Measurements from ENCODE around the gene MAML1. TPM values are rescaled to one million over a fixed set of nuclear protein-coding genes. Genes with fewer than 3 reads are reported as not detected.
"Not testable (repeated sequence)": the region's sequence is repeated elsewhere in the genome, so short reads cannot be mapped to it uniquely, and the experiment has no call there.

The MAML1 gene
- total RNA-seq, 2 donors from 2014 or later: 26.7 to 42.4 TPM

DNA sequence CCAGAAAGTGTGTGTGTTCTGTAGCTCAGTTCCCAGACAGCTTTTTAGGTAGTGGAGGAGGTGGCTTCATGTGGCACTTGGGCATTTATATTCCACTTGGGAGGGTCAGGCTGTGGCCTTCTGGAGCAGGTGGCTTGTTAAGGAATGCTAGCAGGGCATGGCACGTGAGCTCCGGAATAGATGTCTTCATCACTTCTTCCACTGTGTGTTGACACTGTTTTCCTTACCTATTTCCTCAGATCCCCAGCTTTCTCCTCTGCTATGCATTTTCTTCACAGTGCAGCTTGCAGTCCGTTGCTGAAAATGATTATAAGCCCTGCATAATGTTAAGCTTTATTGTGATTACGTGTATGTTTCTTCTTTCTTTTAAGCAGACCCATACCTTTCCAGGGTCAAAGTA lies 3.3 kb upstream of the MAML1 start:
- H3K4me1 Mint-ChIP-seq: peaks cover 14% of the 10 kb centered on the region
- no peaks in the 10 kb centered on the region for H3K27me3 Mint-ChIP-seq
- peak overlapping the region; percentile 23 for H3K27ac Mint-ChIP-seq
- peaks cover 95% of the 10 kb centered on the region for H3K36me3 Mint-ChIP-seq (ENCODE audit: low read depth)
- no peak for ATAC-seq (replicated peaks)
- no peaks in the 10 kb centered on the region for H3K9me3 Mint-ChIP-seq
- no peak overlapping the region for H3K4me3 Mint-ChIP-seq

- H3K36me3 Mint-ChIP-seq (ENCODE audit: low read depth): peaks cover 95% of the 10 kb centered on the region
- no peaks in the 10 kb centered on the region for H3K27me3 Mint-ChIP-seq
- peaks cover 14% of the 10 kb centered on the region for H3K4me1 Mint-ChIP-seq
- no peak overlapping the region for H3K4me3 Mint-ChIP-seq
- no peaks in the 10 kb centered on the region for H3K9me3 Mint-ChIP-seq
- peak overlapping the region; percentile 14 for H3K27ac Mint-ChIP-seq
- ATAC-seq (replicated peaks): no peak
Measured at GRCh38 chr5:179729727-179730126, 2.9 kb upstream of the MAML1 start.

DNA sequence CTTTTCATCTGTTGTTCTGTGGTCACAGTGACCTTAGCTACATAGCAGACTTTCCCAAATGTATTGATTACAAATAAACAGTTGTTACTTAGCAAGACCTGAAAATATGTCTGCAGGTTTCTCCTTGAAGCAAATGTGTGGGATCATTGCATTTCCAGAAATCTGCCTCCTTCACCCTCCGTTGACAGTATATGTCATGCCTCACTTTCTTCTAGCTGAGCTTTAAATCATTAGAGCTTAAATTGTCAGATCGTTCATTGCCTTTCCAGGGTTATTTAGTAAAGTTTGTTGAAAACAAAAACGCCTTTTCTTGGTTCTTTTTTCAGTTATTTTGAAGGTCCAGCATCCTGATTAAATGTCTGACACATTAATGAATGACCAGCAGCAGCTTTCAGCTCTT lies 2.3 kb upstream of the MAML1 start:
- no peaks in the 10 kb centered on the region for H3K9me3 Mint-ChIP-seq
- H3K4me1 Mint-ChIP-seq: peaks cover 14% of the 10 kb centered on the region
- ATAC-seq (replicated peaks): no peak
- H3K27me3 Mint-ChIP-seq: no peaks in the 10 kb centered on the region
- H3K4me3 Mint-ChIP-seq: peak overlapping the region; percentile 96
- H3K36me3 Mint-ChIP-seq (ENCODE audit: low read depth): peaks cover 94% of the 10 kb centered on the region
- H3K27ac Mint-ChIP-seq: peak overlapping the region; percentile 14

GRCh38 chr5:179730852-179731251 lies 1.8 kb upstream of the MAML1 start:
- no peaks in the 10 kb centered on the region for H3K27me3 Mint-ChIP-seq
- peaks cover 14% of the 10 kb centered on the region for H3K4me1 Mint-ChIP-seq
- peak overlapping the region; percentile 14 for H3K27ac Mint-ChIP-seq
- peaks cover 94% of the 10 kb centered on the region for H3K36me3 Mint-ChIP-seq (ENCODE audit: low read depth)
- peak overlapping the region; percentile 96 for H3K4me3 Mint-ChIP-seq
- H3K9me3 Mint-ChIP-seq: no peaks in the 10 kb centered on the region
- ATAC-seq (replicated peaks): no peak

- peak; percentile 59 for ATAC-seq (replicated peaks)
- Mint-ChIP-seq H3K4me1 (peaks cover 13% of the 10 kb centered on the region), H3K4me3 (peak overlapping the region; percentile 96), H3K27ac (peak overlapping the region; percentile 92), H3K36me3 (ENCODE audit: low read depth) (peaks cover 88% of the 10 kb centered on the region), H3K27me3 (no peaks in the 10 kb centered on the region), H3K9me3 (no peaks in the 10 kb centered on the region)
Measured at GRCh38 chr5:179731791-179732411, 721 bp upstream of the MAML1 start.

- ATAC-seq (replicated peaks): peak; percentile 13
- Mint-ChIP-seq H3K27me3 (no peaks in the 10 kb centered on the region), H3K4me1 (peaks cover 21% of the 10 kb centered on the region), H3K36me3 (ENCODE audit: low read depth) (peaks cover 88% of the 10 kb centered on the region), H3K27ac (peak overlapping the region; percentile 92), H3K4me3 (peak overlapping the region; percentile 96), H3K9me3 (no peaks in the 10 kb centered on the region)
Measured at GRCh38 chr5:179732918-179733771, 523 bp downstream of the MAML1 start.

DNA sequence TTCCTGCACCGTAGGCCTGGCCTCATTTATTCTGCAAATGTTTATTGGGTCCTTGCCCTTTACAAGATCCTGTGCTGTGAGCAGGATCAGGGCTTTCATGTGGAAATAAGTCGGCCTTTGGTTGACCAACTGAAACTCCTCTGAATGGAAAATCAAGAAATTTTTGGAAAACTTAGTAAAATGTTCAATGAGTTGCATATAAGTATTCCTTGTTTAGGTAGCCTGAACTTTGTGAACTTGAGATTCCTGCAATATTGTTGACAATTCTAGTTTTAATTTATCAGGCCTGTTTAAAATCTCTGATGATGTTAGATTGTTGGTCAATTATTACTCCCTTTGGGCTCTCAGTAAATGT lies 1.1 kb downstream of the MAML1 start:
- Mint-ChIP-seq H3K27ac (peak overlapping the region; percentile 92), H3K27me3 (no peaks in the 10 kb centered on the region), H3K36me3 (ENCODE audit: low read depth) (peaks cover 88% of the 10 kb centered on the region), H3K4me1 (peaks cover 27% of the 10 kb centered on the region), H3K9me3 (no peaks in the 10 kb centered on the region), H3K4me3 (peak overlapping the region; percentile 96)
- no peak for ATAC-seq (replicated peaks)

DNA sequence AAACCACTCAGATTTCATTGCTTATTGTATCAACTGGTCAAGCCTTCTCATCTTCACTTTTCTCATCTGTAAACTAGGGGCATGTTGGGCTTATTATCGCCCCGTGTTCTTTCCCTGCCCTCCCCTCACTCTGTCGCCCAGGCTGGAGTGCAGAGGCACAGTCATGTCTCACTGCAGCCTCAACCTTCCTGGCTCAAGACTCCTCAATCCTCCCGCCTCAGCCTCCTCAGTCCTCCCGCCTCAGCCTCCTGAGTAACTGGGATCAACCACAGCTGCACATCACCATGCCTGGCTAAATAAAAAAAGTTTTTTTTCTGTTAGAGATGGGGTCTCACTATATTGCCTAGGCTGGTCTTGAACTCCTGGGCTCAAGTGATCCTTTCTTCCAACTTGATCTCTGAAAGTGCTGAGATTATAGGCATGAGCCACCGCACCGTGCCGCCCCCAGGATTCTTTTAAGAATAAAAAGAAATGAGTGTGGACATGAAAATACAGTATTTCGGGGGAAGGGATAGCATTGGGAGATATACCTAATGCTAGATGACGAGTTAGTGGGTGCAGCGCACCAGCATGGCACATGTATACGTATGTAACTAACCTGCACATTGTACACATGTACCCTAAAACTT lies 2.0 kb downstream of the MAML1 start:
- no peaks in the 10 kb centered on the region for H3K27me3 Mint-ChIP-seq
- no peaks in the 10 kb centered on the region for H3K9me3 Mint-ChIP-seq
- no peak for ATAC-seq (replicated peaks)
- H3K4me1 Mint-ChIP-seq: peaks cover 35% of the 10 kb centered on the region
- H3K36me3 Mint-ChIP-seq (ENCODE audit: low read depth): peaks cover 88% of the 10 kb centered on the region
- H3K27ac Mint-ChIP-seq: peak overlapping the region; percentile 92
- H3K4me3 Mint-ChIP-seq: peak overlapping the region; percentile 96

DNA sequence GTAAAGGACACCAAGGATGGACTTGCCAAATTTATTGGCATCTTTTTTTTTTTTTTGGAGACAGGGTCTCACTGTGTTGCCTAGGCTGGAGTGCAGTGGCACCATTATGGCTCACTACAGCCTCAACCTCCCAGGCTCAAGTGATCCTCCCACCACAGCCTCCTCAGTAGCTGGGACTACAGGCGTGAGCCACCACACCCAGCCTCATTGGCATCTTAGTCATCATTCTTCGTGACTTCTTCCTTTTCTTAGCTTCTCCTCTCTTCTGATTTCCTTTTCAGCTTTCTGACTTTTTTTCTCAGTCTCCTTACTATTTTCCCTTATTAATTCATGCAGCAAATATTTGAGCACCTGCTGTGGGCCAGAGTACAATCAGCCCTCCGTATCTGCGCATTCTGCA lies 6.1 kb downstream of the MAML1 start:
- Mint-ChIP-seq H3K4me1 (peaks cover 45% of the 10 kb centered on the region), H3K4me3 (peak overlapping the region; percentile 35), H3K9me3 (no peaks in the 10 kb centered on the region), H3K36me3 (ENCODE audit: low read depth) (peaks cover 77% of the 10 kb centered on the region), H3K27ac (peak overlapping the region; percentile 13), H3K27me3 (no peaks in the 10 kb centered on the region)
- peak; percentile 52 for ATAC-seq (replicated peaks)

DNA sequence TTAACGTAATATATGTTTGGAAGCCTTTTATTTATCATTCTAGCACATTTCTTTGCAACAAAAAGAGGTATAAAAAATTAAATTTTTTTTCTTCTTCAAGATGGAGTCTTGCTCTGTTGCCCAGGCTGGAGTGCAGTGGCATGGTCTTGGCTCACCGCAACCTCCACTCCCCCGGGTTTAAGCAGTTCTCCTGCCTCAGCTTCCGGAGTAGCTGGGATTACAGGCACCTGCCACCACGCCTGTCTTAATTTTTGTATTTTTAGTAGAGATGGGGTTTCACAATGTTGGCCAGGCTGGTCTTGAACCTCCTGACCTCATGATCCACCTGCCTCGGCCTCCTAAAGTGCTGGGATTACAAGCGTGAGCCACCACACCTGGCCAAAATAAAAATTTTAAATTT lies 11.5 kb downstream of the MAML1 start:
- H3K9me3 Mint-ChIP-seq, H3K4me3 Mint-ChIP-seq: not testable (repeated sequence)
- peaks cover 56% of the 10 kb centered on the region for H3K36me3 Mint-ChIP-seq (ENCODE audit: low read depth)

DNA sequence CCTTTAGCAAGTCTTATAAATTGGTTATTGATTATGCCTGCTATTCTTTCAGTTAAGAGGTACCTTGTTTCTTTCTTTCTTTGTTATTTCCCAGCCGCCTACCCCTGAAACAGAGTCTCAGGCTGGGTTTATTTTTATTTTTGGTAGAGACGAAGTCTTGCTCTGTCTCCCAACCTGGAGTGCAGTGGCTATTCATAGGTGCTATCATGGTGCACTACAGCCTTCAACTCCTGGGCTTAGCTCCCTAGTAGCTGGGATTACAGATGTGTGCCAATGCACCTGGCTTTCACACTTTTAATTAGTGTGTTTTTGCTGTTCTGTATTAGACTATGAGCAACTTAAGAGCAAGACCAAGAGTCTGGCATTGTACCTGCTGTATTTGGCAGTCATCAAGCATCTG lies 14.2 kb downstream of the MAML1 start:
- H3K27me3 Mint-ChIP-seq: no peaks in the 10 kb centered on the region
- H3K4me3 Mint-ChIP-seq: no peak overlapping the region
- no peaks in the 10 kb centered on the region for H3K9me3 Mint-ChIP-seq
- H3K36me3 Mint-ChIP-seq (ENCODE audit: low read depth): peaks cover 55% of the 10 kb centered on the region
- H3K4me1 Mint-ChIP-seq: peaks cover 26% of the 10 kb centered on the region
- H3K27ac Mint-ChIP-seq: peak overlapping the region; percentile 7
- no peak for ATAC-seq (replicated peaks)

More for the DNA sequence above, 11.5 kb downstream of the MAML1 start:
- H3K27me3 Mint-ChIP-seq; ATAC-seq (replicated peaks); H3K27ac Mint-ChIP-seq: not testable (repeated sequence)
- peaks cover 37% of the 10 kb centered on the region for H3K4me1 Mint-ChIP-seq

- ATAC-seq (replicated peaks): no peak
- H3K4me1 Mint-ChIP-seq: peaks cover 26% of the 10 kb centered on the region
Measured at GRCh38 chr5:179747811-179748210, 15.2 kb downstream of the MAML1 start.

DNA sequence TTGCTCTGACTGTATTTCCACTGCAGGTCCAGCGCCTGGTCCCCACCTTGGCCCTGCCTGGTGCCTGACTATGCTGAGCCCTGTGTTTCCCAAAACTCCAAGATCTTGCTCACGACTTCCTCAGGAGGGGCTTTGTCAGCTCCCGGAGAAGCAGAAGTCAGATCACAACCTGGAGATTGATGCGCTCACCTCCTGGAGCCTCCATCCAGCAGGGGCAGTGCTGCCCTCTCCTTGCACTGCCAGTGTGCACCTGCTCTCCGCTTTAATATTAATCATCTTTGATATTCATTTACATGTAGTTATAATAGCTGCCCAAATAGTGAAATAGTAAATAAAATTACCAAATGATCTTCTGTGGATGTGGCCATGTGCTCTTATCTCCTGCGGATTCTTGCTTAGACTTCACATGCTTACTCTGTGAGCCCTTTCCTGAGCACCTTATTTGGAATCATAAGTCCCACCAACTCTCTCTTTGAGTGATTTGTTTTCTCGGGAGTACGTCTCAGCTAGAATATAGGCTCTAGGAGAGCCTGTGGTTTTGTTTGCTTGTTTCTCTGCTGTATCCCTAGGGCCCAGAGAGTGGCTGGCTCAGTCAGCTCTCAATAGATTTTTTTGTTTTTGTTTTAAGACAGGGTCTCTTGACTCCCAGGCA lies 17.4 kb downstream of the MAML1 start:
- no peak for ATAC-seq (replicated peaks)
- Mint-ChIP-seq H3K36me3 (ENCODE audit: low read depth) (peaks cover 63% of the 10 kb centered on the region), H3K4me3 (no peak overlapping the region), H3K9me3 (no peaks in the 10 kb centered on the region), H3K4me1 (peaks cover 40% of the 10 kb centered on the region), H3K27ac (peak overlapping the region; percentile 48), H3K27me3 (no peaks in the 10 kb centered on the region)

More at GRCh38 chr5:179747811-179748210, 15.2 kb downstream of the MAML1 start:
- H3K9me3 Mint-ChIP-seq: no peaks in the 10 kb centered on the region
- H3K27ac Mint-ChIP-seq: no peak overlapping the region
- peaks cover 52% of the 10 kb centered on the region for H3K36me3 Mint-ChIP-seq (ENCODE audit: low read depth)
- H3K27me3 Mint-ChIP-seq: no peaks in the 10 kb centered on the region
- no peak overlapping the region for H3K4me3 Mint-ChIP-seq

GRCh38 chr5:179753971-179754370 lies 21.3 kb downstream of the MAML1 start:
- Mint-ChIP-seq H3K27me3 (no peaks in the 10 kb centered on the region), H3K4me3 (no peak overlapping the region), H3K27ac (peak overlapping the region; percentile 55), H3K9me3 (no peaks in the 10 kb centered on the region), H3K4me1 (peaks cover 34% of the 10 kb centered on the region), H3K36me3 (ENCODE audit: low read depth) (peaks cover 44% of the 10 kb centered on the region)
- no peak for ATAC-seq (replicated peaks)
